GM06990 (cell line): ENCODE results near the gene PACSIN3.

Source experiments
- DNase-seq: peaks from one replicate; pipeline ENCODE4 v3.0.0-alpha.2; 2011; ENCODE audit not compliant: insufficient read length; ENCODE audit errors: extremely low read depth
- H3K27me3 ChIP-seq: replicated peaks from 2 replicates; pipeline ENCODE4 v1.6.0; 2011; ENCODE audit warnings: low read length; ENCODE audit not compliant: control insufficient read depth, insufficient read depth
- H3K36me3 ChIP-seq: 2 replicates; pipeline ENCODE4 v1.5.1; 2011; ENCODE audit warnings: low read length; ENCODE audit not compliant: control insufficient read depth, insufficient read depth
- H3K4me3 ChIP-seq: replicated peaks from 2 replicates; pipeline ENCODE4 v1.5.1; 2011; ENCODE audit warnings: low read depth, mild to moderate bottlenecking, control low read depth, low read length
- CTCF ChIP-seq: IDR thresholded peaks from 2 replicates; pipeline ENCODE4 v1.5.1; 2011; ENCODE audit warnings: low read length, control low read depth, mild to moderate bottlenecking, inconsistent platforms; ENCODE audit not compliant: insufficient read depth, poor library complexity, severe bottlenecking

The PACSIN3 gene

GRCh38 chr11:47147250-47147649 lies 39.0 kb downstream of the PACSIN3 start:
- Histone ChIP-seq H3K4me3 (no peak overlapping the region), H3K27me3 (no peaks in the 10 kb centered on the region), H3K36me3 (no peaks in the 10 kb centered on the region; the same call in none of the 2 replicates)
- TF ChIP-seq CTCF = no peak
- DNase-seq = no peak

GRCh38 chr11:47144541-47144940 lies 41.7 kb downstream of the PACSIN3 start:
- DNase-seq = no peak
- no peak for TF ChIP-seq CTCF
- H3K36me3 ChIP-seq = no peaks in the 10 kb centered on the region; the same call in none of the 2 replicates
- no peaks in the 10 kb centered on the region for H3K27me3 ChIP-seq
- no peak overlapping the region for H3K4me3 ChIP-seq

GRCh38 chr11:47143322-47143721 lies 42.9 kb downstream of the PACSIN3 start:
- no peak for TF ChIP-seq CTCF

GRCh38 chr11:47139878-47140277 lies 46.4 kb downstream of the PACSIN3 start:
- DNase-seq = no peak
- H3K36me3 ChIP-seq = no peaks in the 10 kb centered on the region; the same call in 1 of the 2 replicates
- no peak for TF ChIP-seq CTCF
- H3K27me3 ChIP-seq = no peaks in the 10 kb centered on the region
- H3K4me3 ChIP-seq = no peak overlapping the region

More at GRCh38 chr11:47143322-47143721, 42.9 kb downstream of the PACSIN3 start:
- no peak overlapping the region for H3K4me3 ChIP-seq
- DNase-seq = no peak
- no peaks in the 10 kb centered on the region for H3K27me3 ChIP-seq
- H3K36me3 ChIP-seq = no peaks in the 10 kb centered on the region; the same call in none of the 2 replicates

GRCh38 chr11:47137476-47137875 lies 48.8 kb downstream of the PACSIN3 start:
- H3K36me3 ChIP-seq = no peaks in the 10 kb centered on the region; the same call in 1 of the 2 replicates
- H3K27me3 ChIP-seq = no peaks in the 10 kb centered on the region
- DNase-seq = no peak
- no peak for TF ChIP-seq CTCF
- H3K4me3 ChIP-seq = no peak overlapping the region

- no peaks in the 10 kb centered on the region; the same call in 1 of the 2 replicates for H3K36me3 ChIP-seq
Measured at GRCh38 chr11:47136921-47137320, 49.3 kb downstream of the PACSIN3 start.

More at GRCh38 chr11:47136921-47137320, 49.3 kb downstream of the PACSIN3 start:
- no peak overlapping the region for H3K4me3 ChIP-seq
- H3K27me3 ChIP-seq = no peaks in the 10 kb centered on the region
- no peak for DNase-seq
- no peak for TF ChIP-seq CTCF
